H1 (cell line): ENCODE data around the gene SELENOO. TPM values are rescaled to one million over a fixed set of nuclear protein-coding genes. Genes with fewer than 3 reads are reported as not detected.

Source experiments
- BACH1 ChIP-seq: IDR thresholded peaks from 2 replicates; pipeline ENCODE4 v1.6.1; 2012; ENCODE audit warnings: low read length, improper control_type of control experiment
- CHD1 ChIP-seq: IDR thresholded peaks from 2 replicates; pipeline ENCODE4 v1.6.1; 2012; ENCODE audit warnings: low read depth, low read length, improper control_type of control experiment
- CHD7 ChIP-seq: fragments of 300-600 bp; sonication (generic); IDR thresholded peaks from 2 replicates; pipeline ENCODE4 v1.7.1; 2012; ENCODE audit warnings: low read length, moderate library complexity, mild to moderate bottlenecking, inconsistent platforms; ENCODE audit not compliant: insufficient replicate concordance
- JUND ChIP-seq: IDR thresholded peaks from 2 replicates; pipeline ENCODE4 v1.6.1; 2011; ENCODE audit warnings: mild to moderate bottlenecking, improper control_type of control experiment, low read length
- PHF8 ChIP-seq: fragments of 200-600 bp; sonication (generic); conservative IDR thresholded peaks from 2 replicates; pipeline ENCODE4 v1.7.1; 2012; ENCODE audit warnings: low read depth, mild to moderate bottlenecking, inconsistent platforms, low read length, moderate library complexity
- RAD21 ChIP-seq, 2 experiments: IDR thresholded peaks in 1 of 2; conservative IDR thresholded peaks in 1 of 2; 2 replicates each; pipeline ENCODE4 v1.6.1; 2011; ENCODE audit warnings: low read depth in 2 of 2, low read length in 2 of 2, improper control_type of control experiment in 1 of 2, inconsistent platforms in 1 of 2, mild to moderate bottlenecking in 1 of 2, moderate library complexity in 1 of 2
- RBBP5 ChIP-seq: IDR thresholded peaks from 2 replicates; pipeline ENCODE4 v1.7.1; 2012; ENCODE audit warnings: low read depth, mild to moderate bottlenecking, inconsistent platforms, low read length, moderate library complexity, borderline replicate concordance
- RXRA ChIP-seq: IDR thresholded peaks from 2 replicates; pipeline ENCODE4 v1.6.1; 2011; ENCODE audit warnings: low read depth, mild to moderate bottlenecking, low read length, moderate library complexity; ENCODE audit not compliant: insufficient read depth
- SIN3A ChIP-seq, 2 experiments: IDR thresholded peaks in 1 of 2; conservative IDR thresholded peaks in 1 of 2; 2 replicates each; pipeline ENCODE4 v1.6.1; 2011 to 2012; ENCODE audit warnings: low read length in 2 of 2, improper control_type of control experiment in 1 of 2, low read depth in 1 of 2, mild to moderate bottlenecking in 1 of 2
- USF2 ChIP-seq: IDR thresholded peaks from 2 replicates; pipeline ENCODE4 v1.6.1; 2011; ENCODE audit warnings: low read length, improper control_type of control experiment
- polyA plus RNA-seq, 7 experiments: library from polyadenylated mRNA; depleted of rRNA in 3 of 7; stranded (reverse) in 5 of 7; unstranded in 2 of 7; fragments of >200 nt in 5 of 7; fragments of 200-250 nt in 2 of 7; gene quantifications; 1 replicate in 5 of 7; 2 replicates in 1 of 7; 4 replicates in 1 of 7; pipeline versions ENCODE4 v1.2.1 to v1.2.3, GENCODE V29; 2011 to 2013; ENCODE audit warnings: missing spikeins in 2 of 7, mixed read lengths in 2 of 7
- total RNA-seq: library from RNA; stranded (reverse); fragmentation: NEBNext Ultra II Directional; extraction: Animal tissue kit (Norgen Biotek cat#: 25700); gene quantifications from 2 replicates; pipeline ENCODE4 v1.2.1, GENCODE V29; 2021

Gene SELENOO
- total and polyA plus RNA-seq, 2 of the 8 experiments (the other 6 are each of a cell fraction or from before 2014, with no cell fraction given): 18.6 to 25.1 TPM

- TF ChIP-seq CHD7 (no peak), RBBP5 (no peak), USF2 (no peak), SIN3A (conservative IDR thresholded peaks at IDR 0.05 in 1 of 2, IDR thresholded peaks at IDR 0.05 in 1 of 2; ENCODE audit: low read depth in 1 of 2, low read length in 2 of 2) (no peak), PHF8 (no peak), RXRA (no peak), RAD21 (IDR thresholded peaks at IDR 0.05 in 1 of 2, conservative IDR thresholded peaks at IDR 0.05 in 1 of 2; ENCODE audit: low read depth in 2 of 2, low read length in 2 of 2) (no peak), JUND (no peak), CHD1 (no peak), BACH1 (no peak)
Measured at GRCh38 chr22:50228366-50228765, 27.6 kb downstream of the SELENOO start (continued).
